NCI-H2227 (cell line): ENCODE measurements around the gene EMSY.
"Not testable (repeated sequence)": the region's sequence is repeated elsewhere in the genome, so short reads cannot be mapped to it uniquely, and the experiment has no call there.

ENCODE experiments used
- DNase-seq: peaks from one replicate; lab custom pipeline; 2025; ENCODE audit not compliant: unreplicated experiment; lab: John Stamatoyannopoulos, UW

EMSY gene

GRCh38 chr11:76444384-76445120 lies at the start of gene EMSY:
Gene EMSY (plus strand): TSS chr11:76445018. CDS start chr11:76446939, 1,921 bp downstream.
- DNase-seq = peak; percentile 99

GRCh38 chr11:76395296-76395695 lies 49.5 kb upstream of the EMSY start:
- no peak for DNase-seq

GRCh38 chr11:76397383-76397782 lies 47.4 kb upstream of the EMSY start:
- DNase-seq = no peak

GRCh38 chr11:76400967-76401366 lies 43.9 kb upstream of the EMSY start:
- DNase-seq = no peak

- not testable (repeated sequence) for DNase-seq
These were observed 43.3 kb upstream of the EMSY start for GRCh38 chr11:76401484-76401883.

GRCh38 chr11:76406359-76406758 lies 38.5 kb upstream of the EMSY start:
- no peak for DNase-seq

- DNase-seq = no peak
These were observed 36.5 kb upstream of the EMSY start for GRCh38 chr11:76408171-76408965.

- no peak for DNase-seq
These were observed 33.9 kb upstream of the EMSY start for GRCh38 chr11:76410851-76411357.

GRCh38 chr11:76415073-76415472 lies 29.7 kb upstream of the EMSY start:
- DNase-seq = no peak

GRCh38 chr11:76419896-76420295 lies 24.9 kb upstream of the EMSY start:
- DNase-seq = no peak

GRCh38 chr11:76424379-76424778 lies 20.4 kb upstream of the EMSY start:
- DNase-seq = no peak

GRCh38 chr11:76424891-76425290 lies 19.9 kb upstream of the EMSY start:
- DNase-seq = no peak

- no peak for DNase-seq
These were observed 18.2 kb upstream of the EMSY start for GRCh38 chr11:76426660-76427059.

- DNase-seq = no peak
These were observed 8.8 kb upstream of the EMSY start for GRCh38 chr11:76436020-76436419.

- DNase-seq = no peak
These were observed 1.4 kb upstream of the EMSY start for GRCh38 chr11:76443268-76443980.

GRCh38 chr11:76444065-76444383 lies 794 bp upstream of the EMSY start:
- DNase-seq = no peak

- DNase-seq = peak; percentile 86
These were observed 585 bp downstream of the EMSY start for GRCh38 chr11:76445121-76446084.

GRCh38 chr11:76448506-76448905 lies 3.7 kb downstream of the EMSY start:
- DNase-seq = no peak

- no peak for DNase-seq
These were observed 8.4 kb downstream of the EMSY start for GRCh38 chr11:76453248-76453647.

GRCh38 chr11:76455331-76455730 lies 10.5 kb downstream of the EMSY start:
- no peak for DNase-seq

- DNase-seq = no peak
These were observed 11.1 kb downstream of the EMSY start for GRCh38 chr11:76455931-76456330.
